H1 (cell line): ENCODE data around the gene NFATC1. TPM values are rescaled to one million over a fixed set of nuclear protein-coding genes. Genes with fewer than 3 reads are reported as not detected.

ENCODE experiments used
- BRCA1 ChIP-seq: IDR thresholded peaks from 2 replicates; pipeline ENCODE4 v1.6.1; 2012; ENCODE audit warnings: low read depth, low read length, improper control_type of control experiment
- CHD7 ChIP-seq: fragments of 300-600 bp; sonication (generic); IDR thresholded peaks from 2 replicates; pipeline ENCODE4 v1.7.1; 2012; ENCODE audit warnings: low read length, moderate library complexity, mild to moderate bottlenecking, inconsistent platforms; ENCODE audit not compliant: insufficient replicate concordance
- JUND ChIP-seq: IDR thresholded peaks from 2 replicates; pipeline ENCODE4 v1.6.1; 2011; ENCODE audit warnings: mild to moderate bottlenecking, improper control_type of control experiment, low read length
- RBBP5 ChIP-seq: IDR thresholded peaks from 2 replicates; pipeline ENCODE4 v1.7.1; 2012; ENCODE audit warnings: low read depth, mild to moderate bottlenecking, inconsistent platforms, low read length, moderate library complexity, borderline replicate concordance
- RFX5 ChIP-seq: IDR thresholded peaks from 2 replicates; pipeline ENCODE4 v1.6.1; 2011; ENCODE audit warnings: low read depth, low read length, improper control_type of control experiment, borderline replicate concordance
- SAP30 ChIP-seq: fragments of 300-600 bp; sonication (generic); IDR thresholded peaks from 2 replicates; pipeline ENCODE4 v1.7.1; 2012; ENCODE audit warnings: low read length, moderate library complexity, mild to moderate bottlenecking, inconsistent platforms; ENCODE audit not compliant: insufficient read depth, insufficient replicate concordance
- SP4 ChIP-seq: IDR thresholded peaks from 2 replicates; pipeline ENCODE4 v1.6.1; 2012; ENCODE audit warnings: low read length, inconsistent platforms
- USF2 ChIP-seq: IDR thresholded peaks from 2 replicates; pipeline ENCODE4 v1.6.1; 2011; ENCODE audit warnings: low read length, improper control_type of control experiment
- polyA plus RNA-seq, 7 experiments: library from polyadenylated mRNA; depleted of rRNA in 3 of 7; stranded (reverse) in 5 of 7; unstranded in 2 of 7; fragments of >200 nt in 5 of 7; fragments of 200-250 nt in 2 of 7; gene quantifications; 1 replicate in 5 of 7; 2 replicates in 1 of 7; 4 replicates in 1 of 7; pipeline versions ENCODE4 v1.2.1 to v1.2.3, GENCODE V29; 2011 to 2013; ENCODE audit warnings: missing spikeins in 2 of 7, mixed read lengths in 2 of 7
- total RNA-seq: library from RNA; stranded (reverse); fragmentation: NEBNext Ultra II Directional; extraction: Animal tissue kit (Norgen Biotek cat#: 25700); gene quantifications from 2 replicates; pipeline ENCODE4 v1.2.1, GENCODE V29; 2021

Gene NFATC1
- total and polyA plus RNA-seq, 2 of the 8 experiments (the other 6 are each of a cell fraction or from before 2014, with no cell fraction given) = 2.0 to 6.6 TPM

GRCh38 chr18:79352432-79352831 is 43.3 kb upstream of the NFATC1 start (continued):
- no peak for TF ChIP-seq CHD7
- TF ChIP-seq RBBP5 = no peak
- TF ChIP-seq USF2 = no peak
- TF ChIP-seq SP4 = no peak
- TF ChIP-seq JUND = no peak
- TF ChIP-seq BRCA1 = no peak
- TF ChIP-seq RFX5 = no peak
- TF ChIP-seq SAP30 = no peak
